Measurements from ENCODE around the gene ABCC4.

DNA sequence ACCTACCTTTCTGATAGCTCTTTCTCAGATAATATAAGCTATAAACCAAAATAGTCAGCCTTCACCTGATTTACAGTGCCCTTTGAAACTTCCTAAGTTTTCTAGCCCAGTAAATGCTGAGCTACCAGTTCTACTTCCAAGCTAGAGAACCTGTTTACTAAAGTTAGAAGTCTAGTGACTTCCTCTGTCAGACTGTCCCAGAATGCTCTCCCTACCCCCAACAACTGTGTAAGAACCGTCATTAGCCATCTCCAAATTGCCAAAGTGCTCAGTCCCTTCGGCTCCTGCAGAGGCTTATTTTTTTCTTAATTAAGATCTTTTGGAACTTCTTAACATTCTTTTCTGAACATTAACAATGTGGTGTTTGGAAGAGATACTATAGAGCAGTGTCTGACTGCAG lies 3.2 kb upstream of the ABCC4 start:
- TF ChIP-seq, protein P1, sequence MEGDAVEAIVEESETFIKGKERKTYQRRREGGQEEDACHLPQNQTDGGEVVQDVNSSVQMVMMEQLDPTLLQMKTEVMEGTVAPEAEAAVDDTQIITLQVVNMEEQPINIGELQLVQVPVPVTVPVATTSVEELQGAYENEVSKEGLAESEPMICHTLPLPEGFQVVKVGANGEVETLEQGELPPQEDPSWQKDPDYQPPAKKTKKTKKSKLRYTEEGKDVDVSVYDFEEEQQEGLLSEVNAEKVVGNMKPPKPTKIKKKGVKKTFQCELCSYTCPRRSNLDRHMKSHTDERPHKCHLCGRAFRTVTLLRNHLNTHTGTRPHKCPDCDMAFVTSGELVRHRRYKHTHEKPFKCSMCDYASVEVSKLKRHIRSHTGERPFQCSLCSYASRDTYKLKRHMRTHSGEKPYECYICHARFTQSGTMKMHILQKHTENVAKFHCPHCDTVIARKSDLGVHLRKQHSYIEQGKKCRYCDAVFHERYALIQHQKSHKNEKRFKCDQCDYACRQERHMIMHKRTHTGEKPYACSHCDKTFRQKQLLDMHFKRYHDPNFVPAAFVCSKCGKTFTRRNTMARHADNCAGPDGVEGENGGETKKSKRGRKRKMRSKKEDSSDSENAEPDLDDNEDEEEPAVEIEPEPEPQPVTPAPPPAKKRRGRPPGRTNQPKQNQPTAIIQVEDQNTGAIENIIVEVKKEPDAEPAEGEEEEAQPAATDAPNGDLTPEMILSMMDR (conservative IDR thresholded peaks at IDR 0.05; ENCODE audit: low read depth, low read length): no peak
- TF ChIP-seq EZH2 (IDR thresholded peaks at IDR 0.05; ENCODE audit: low read length, unreplicated experiment) (no peak), EZH2phosphoT487 (IDR thresholded peaks at IDR 0.05; ENCODE audit: borderline replicate concordance, low read length) (no peak)

Data from PC-3 (cell line).